Subcutaneous adipose tissue (tissue), 4 donors: ENCODE data around the gene GPT2. TPM values are rescaled to one million over a fixed set of nuclear protein-coding genes. Genes with fewer than 3 reads are reported as not detected.

Source experiments
- CTCF ChIP-seq: fragments of 450-650 bp; IDR thresholded peaks from one replicate; pipeline ENCODE4 v1.5.1; 2016; ENCODE audit warnings: low read depth, mild to moderate bottlenecking, control low read depth, antibody characterized with exemption, moderate library complexity
- small RNA-seq: library from RNA; depleted of rRNA; stranded (forward); fragments of <200 nt; gene quantifications from one replicate; pipeline ENCODE3, GENCODE V24; 2016
- total RNA-seq, 4 donors: library from RNA; depleted of rRNA; stranded (reverse); fragments of >200 nt; gene quantifications; one replicate each; pipeline ENCODE4 v1.1.0, GENCODE V29; 2016

Gene GPT2
- total RNA-seq, 4 donors from 2014 or later, result 35.5 to 291 (median 52.1) TPM

- TF ChIP-seq CTCF, result no peak
Measured at GRCh38 chr16:46976550-46976949, 92.4 kb downstream of the GPT2 start.

Small RNA genes lying within 50 kb of the gene (small RNA-seq; reads per million reads assigned to genes)
- gene AC007225.2, result not detected

Other genes with a start within 250 kb of the GPT2 start
- gene VPS35, start 195.2 kb upstream of the GPT2 start, total RNA-seq, result 10 to 100 TPM; 70.8 to 98.3 (median 92.9) TPM
- gene ORC6, start 194.7 kb upstream of the GPT2 start, total RNA-seq, result 1 to 10 TPM; 1.1 to 2.4 (median 2.0) TPM
- 1 to 10 TPM in 1 of 4 donors, under 1 TPM in 3; 0.17 to 2.6 (median 0.49) TPM for gene MYLK3, start 136.0 kb upstream of the GPT2 start, total RNA-seq
- 1 to 10 TPM; 2.6 to 6.8 (median 5.1) TPM for gene C16orf87, start 53.2 kb upstream of the GPT2 start, total RNA-seq
- 10 to 100 TPM; 48.8 to 58.8 (median 54.1) TPM for gene DNAJA2, start 89.3 kb downstream of the GPT2 start, total RNA-seq